Measurements from ENCODE around the gene RAB44. TPM values are rescaled to one million over a fixed set of nuclear protein-coding genes. Genes with fewer than 3 reads are reported as not detected.
A peak's percentile ranks its signal among the peaks of the same experiment; 100 is the strongest.

Gene RAB44
- total and polyA plus RNA-seq, 2 of the 13 experiments (the other 11 are each of a cell fraction or from before 2014, with no cell fraction given): not detected

DNA sequence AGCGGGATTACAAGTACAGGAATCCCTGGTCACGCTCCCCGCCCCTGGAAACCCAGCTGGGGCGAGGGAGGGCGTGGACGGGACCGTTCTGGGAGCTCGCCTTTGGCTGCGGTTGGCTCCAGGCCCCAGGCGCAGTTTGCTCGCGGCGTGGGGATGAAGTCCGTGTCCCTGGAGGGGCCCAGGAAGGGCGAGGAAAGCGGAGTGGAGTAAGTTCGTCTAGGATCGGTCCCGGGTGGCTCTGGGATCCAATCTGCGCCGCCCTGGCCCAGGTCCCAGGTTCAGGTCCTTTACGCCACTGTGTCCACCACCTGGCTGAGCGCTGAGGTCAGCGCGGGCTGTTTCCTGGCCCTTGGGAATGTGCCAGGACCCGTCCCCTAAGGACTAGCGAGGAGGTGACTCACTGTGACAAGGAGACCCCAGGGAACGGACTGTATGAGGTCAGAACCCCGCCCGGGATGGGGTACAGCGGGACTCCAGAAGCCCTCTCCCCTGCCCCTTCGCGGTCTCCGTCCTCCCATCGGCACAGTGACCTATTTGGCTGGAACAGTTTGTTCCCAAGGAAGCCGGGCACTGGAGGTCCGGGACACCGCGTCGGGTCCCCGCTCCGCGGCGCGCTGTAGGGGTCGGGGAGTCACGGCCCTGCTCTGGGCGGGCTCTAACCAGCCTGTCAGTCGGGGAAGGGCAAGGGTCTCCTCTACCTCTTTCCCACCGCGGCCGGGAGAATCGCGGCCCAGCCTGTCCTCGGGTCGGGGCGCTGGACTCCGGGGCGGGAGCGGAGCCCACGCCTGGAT lies 18.4 kb upstream of the RAB44 start (continued):
- TF ChIP-seq CCAR2 (optimal IDR thresholded peaks at IDR 0.05; ENCODE audit: low read depth, low read length) (no peak), MIER3 (CRISPR knock-in tag; IDR thresholded peaks at IDR 0.05; ENCODE audit: borderline replicate concordance) (no peak), KAT8 (CRISPR knock-in tag; IDR thresholded peaks at IDR 0.05) (no peak), ARHGAP35 (CRISPR knock-in tag; IDR thresholded peaks at IDR 0.05; ENCODE audit: borderline replicate concordance) (no peak), HNRNPH1 (optimal IDR thresholded peaks at IDR 0.05; ENCODE audit: low read depth, low read length) (no peak), MLLT10 (CRISPR knock-in tag; IDR thresholded peaks at IDR 0.05) (no peak), ZBTB7A (CRISPR knock-in tag; IDR thresholded peaks at IDR 0.05) (no peak), ZNF766 (CRISPR knock-in tag; IDR thresholded peaks at IDR 0.05; ENCODE audit: borderline replicate concordance) (no peak), ZNF12 (CRISPR knock-in tag; IDR thresholded peaks at IDR 0.05) (no peak), RBAK (CRISPR knock-in tag; IDR thresholded peaks at IDR 0.05) (no peak), ZNF547 (CRISPR knock-in tag; IDR thresholded peaks at IDR 0.05) (no peak), ATAD3A (CRISPR knock-in tag; IDR thresholded peaks at IDR 0.05) (no peak), SMAD9 (CRISPR knock-in tag; IDR thresholded peaks at IDR 0.05) (0 out of 2 replicates have a peak, but pooled peaks have one; percentile 2), KMT2B (CRISPR knock-in tag; IDR thresholded peaks at IDR 0.05) (no peak; the same call in 1 of the 2 replicates), GATA4 (IDR thresholded peaks at IDR 0.05; ENCODE audit: borderline replicate concordance, low read depth) (no peak)
- TF ChIP-seq, protein P1, sequence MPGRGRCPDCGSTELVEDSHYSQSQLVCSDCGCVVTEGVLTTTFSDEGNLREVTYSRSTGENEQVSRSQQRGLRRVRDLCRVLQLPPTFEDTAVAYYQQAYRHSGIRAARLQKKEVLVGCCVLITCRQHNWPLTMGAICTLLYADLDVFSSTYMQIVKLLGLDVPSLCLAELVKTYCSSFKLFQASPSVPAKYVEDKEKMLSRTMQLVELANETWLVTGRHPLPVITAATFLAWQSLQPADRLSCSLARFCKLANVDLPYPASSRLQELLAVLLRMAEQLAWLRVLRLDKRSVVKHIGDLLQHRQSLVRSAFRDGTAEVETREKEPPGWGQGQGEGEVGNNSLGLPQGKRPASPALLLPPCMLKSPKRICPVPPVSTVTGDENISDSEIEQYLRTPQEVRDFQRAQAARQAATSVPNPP (CRISPR knock-in tag; IDR thresholded peaks at IDR 0.05): no peak
- TF ChIP-seq, protein P2, sequence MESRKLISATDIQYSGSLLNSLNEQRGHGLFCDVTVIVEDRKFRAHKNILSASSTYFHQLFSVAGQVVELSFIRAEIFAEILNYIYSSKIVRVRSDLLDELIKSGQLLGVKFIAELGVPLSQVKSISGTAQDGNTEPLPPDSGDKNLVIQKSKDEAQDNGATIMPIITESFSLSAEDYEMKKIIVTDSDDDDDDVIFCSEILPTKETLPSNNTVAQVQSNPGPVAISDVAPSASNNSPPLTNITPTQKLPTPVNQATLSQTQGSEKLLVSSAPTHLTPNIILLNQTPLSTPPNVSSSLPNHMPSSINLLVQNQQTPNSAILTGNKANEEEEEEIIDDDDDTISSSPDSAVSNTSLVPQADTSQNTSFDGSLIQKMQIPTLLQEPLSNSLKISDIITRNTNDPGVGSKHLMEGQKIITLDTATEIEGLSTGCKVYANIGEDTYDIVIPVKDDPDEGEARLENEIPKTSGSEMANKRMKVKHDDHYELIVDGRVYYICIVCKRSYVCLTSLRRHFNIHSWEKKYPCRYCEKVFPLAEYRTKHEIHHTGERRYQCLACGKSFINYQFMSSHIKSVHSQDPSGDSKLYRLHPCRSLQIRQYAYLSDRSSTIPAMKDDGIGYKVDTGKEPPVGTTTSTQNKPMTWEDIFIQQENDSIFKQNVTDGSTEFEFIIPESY (CRISPR knock-in tag; IDR thresholded peaks at IDR 0.05): no peak
- TF ChIP-seq, protein P3, sequence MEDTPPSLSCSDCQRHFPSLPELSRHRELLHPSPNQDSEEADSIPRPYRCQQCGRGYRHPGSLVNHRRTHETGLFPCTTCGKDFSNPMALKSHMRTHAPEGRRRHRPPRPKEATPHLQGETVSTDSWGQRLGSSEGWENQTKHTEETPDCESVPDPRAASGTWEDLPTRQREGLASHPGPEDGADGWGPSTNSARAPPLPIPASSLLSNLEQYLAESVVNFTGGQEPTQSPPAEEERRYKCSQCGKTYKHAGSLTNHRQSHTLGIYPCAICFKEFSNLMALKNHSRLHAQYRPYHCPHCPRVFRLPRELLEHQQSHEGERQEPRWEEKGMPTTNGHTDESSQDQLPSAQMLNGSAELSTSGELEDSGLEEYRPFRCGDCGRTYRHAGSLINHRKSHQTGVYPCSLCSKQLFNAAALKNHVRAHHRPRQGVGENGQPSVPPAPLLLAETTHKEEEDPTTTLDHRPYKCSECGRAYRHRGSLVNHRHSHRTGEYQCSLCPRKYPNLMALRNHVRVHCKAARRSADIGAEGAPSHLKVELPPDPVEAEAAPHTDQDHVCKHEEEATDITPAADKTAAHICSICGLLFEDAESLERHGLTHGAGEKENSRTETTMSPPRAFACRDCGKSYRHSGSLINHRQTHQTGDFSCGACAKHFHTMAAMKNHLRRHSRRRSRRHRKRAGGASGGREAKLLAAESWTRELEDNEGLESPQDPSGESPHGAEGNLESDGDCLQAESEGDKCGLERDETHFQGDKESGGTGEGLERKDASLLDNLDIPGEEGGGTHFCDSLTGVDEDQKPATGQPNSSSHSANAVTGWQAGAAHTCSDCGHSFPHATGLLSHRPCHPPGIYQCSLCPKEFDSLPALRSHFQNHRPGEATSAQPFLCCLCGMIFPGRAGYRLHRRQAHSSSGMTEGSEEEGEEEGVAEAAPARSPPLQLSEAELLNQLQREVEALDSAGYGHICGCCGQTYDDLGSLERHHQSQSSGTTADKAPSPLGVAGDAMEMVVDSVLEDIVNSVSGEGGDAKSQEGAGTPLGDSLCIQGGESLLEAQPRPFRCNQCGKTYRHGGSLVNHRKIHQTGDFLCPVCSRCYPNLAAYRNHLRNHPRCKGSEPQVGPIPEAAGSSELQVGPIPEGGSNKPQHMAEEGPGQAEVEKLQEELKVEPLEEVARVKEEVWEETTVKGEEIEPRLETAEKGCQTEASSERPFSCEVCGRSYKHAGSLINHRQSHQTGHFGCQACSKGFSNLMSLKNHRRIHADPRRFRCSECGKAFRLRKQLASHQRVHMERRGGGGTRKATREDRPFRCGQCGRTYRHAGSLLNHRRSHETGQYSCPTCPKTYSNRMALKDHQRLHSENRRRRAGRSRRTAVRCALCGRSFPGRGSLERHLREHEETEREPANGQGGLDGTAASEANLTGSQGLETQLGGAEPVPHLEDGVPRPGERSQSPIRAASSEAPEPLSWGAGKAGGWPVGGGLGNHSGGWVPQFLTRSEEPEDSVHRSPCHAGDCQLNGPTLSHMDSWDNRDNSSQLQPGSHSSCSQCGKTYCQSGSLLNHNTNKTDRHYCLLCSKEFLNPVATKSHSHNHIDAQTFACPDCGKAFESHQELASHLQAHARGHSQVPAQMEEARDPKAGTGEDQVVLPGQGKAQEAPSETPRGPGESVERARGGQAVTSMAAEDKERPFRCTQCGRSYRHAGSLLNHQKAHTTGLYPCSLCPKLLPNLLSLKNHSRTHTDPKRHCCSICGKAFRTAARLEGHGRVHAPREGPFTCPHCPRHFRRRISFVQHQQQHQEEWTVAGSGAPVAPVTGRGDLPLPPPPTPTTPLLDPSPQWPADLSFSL (CRISPR knock-in tag; IDR thresholded peaks at IDR 0.05): peak; percentile 74; the same call in 1 of the 2 replicates
- TF ChIP-seq, protein P4, sequence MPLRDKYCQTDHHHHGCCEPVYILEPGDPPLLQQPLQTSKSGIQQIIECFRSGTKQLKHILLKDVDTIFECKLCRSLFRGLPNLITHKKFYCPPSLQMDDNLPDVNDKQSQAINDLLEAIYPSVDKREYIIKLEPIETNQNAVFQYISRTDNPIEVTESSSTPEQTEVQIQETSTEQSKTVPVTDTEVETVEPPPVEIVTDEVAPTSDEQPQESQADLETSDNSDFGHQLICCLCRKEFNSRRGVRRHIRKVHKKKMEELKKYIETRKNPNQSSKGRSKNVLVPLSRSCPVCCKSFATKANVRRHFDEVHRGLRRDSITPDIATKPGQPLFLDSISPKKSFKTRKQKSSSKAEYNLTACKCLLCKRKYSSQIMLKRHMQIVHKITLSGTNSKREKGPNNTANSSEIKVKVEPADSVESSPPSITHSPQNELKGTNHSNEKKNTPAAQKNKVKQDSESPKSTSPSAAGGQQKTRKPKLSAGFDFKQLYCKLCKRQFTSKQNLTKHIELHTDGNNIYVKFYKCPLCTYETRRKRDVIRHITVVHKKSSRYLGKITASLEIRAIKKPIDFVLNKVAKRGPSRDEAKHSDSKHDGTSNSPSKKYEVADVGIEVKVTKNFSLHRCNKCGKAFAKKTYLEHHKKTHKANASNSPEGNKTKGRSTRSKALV (CRISPR knock-in tag; IDR thresholded peaks at IDR 0.05): peak; percentile 64; the same call in 1 of the 2 replicates
